HTERT RPE-1 (cell line): ENCODE measurements around the gene CCDC80.

ENCODE experiments used
- in situ Hi-C: fragments of 300-500 bp; cut with MboI; formaldehyde crosslinking; loops from 4 replicates; pipeline ENCODE4 v1.14.3; 2020; ENCODE audit warnings: low sequenced_read_pairs

CCDC80 gene

DNA sequence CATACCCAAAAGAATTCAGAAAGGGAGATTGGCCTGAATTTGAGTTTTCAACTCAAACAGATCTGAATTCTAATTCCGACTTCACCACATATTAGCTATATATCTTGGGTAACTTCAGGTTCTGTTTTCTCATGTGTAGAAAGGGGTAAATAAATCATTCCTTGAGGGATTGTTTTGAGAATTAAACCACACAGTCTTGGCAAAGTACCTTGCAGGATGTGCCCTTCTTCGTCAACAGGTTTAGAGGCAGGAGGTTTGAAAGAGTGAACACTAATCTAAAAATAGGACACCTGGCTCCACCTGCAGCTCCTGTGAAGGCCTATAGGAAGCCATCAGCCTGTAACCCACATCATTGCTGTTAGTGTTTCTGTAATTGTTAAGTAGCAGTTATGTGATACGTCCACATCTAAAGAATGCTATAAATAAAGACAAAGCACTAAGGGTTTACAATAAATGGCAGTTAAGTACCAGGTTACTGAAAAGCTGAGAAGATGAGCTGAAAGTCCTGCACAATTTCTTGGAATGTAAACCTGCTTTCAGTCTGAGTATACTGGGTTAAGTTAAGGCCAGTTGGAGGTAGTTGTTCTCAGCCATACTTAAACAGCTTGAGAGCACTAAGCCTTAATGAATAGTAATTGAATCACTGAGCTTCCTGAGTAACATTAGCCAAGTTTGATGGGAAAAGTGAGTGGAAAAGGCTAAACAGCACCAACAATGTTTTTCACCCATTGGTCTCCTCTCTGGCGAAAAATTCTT, 6.0 kb downstream of the CCDC80 start:
- in situ Hi-C loops: no loop called here

DNA sequence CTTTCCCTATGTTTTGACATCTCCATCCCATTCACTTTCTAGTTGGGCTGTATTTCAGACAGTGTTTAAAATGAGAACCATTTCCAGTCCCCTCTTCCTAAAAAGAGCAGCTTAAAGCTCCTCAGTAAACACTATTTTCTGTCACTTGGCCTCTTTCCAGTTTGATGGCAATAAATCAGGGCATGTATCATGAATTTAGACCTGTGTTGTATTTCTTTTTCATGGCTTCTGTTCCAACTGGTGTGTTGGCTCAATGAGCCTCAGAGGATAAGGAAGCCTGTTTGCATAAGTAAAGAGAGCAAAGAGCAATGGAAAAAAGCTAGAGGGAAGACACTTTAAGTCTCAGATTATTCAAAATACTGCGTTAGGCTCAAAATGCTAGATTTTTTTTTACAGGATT, 7.2 kb downstream of the CCDC80 start:
- in situ Hi-C loops: no loop called here

DNA sequence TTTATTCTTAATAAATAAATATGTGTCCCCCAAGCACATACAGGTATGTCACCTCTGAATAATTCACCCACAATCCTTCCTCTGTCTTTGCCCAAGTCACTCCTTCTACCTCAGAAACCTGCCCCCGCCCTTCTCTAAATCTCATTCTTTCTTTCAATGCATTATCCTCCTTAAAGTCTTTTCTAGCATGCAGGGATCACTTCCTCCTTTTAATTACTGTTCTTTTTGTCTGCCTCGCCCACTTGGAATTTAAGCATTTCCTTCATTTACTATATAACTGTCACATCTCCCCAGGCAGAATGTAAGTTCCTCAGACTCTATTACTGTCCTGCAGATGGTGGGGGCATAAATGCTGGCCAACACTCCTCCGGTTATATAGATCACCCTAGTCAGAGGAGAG, 7.8 kb downstream of the CCDC80 start:
- in situ Hi-C loops: no loop called here

DNA sequence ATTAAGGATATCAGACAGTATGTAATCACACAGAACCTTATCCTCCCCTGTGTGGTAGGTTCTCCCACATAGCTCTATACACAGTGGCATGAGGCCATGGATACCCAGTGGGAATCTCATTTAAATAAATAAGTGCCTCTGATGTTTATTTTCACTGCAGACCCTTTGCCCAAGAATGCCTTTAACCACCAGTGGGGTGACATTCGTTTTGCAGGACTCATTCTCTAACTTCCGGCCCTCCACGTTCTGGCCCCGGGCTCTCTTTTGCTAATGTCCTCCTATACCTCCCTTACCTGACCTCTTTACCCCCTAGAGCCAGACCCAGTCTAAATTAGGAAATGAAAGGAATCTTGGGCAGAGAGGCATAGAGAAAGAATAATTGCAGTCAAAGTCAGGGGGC, 8.3 kb downstream of the CCDC80 start:
- in situ Hi-C loops: no loop called here

DNA sequence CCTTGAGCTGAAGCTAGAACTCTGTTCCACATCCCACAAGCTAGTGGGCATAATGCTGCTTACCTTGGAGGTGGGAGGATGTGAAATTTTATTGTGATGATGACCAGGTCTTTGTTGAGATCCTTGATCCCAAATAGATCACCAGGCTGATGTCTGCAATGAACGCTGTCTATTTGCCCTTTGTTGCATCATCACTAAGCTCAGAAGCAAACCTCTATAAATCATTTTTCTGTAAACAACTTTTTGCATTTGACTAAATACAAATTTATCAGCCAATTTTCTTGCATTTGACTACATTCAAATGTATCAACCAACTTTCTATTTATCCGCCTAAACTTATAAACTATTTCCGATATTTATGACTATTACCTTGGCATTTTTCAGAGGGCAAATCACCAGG, 9.7 kb downstream of the CCDC80 start:
- in situ Hi-C loops: no loop called here

DNA sequence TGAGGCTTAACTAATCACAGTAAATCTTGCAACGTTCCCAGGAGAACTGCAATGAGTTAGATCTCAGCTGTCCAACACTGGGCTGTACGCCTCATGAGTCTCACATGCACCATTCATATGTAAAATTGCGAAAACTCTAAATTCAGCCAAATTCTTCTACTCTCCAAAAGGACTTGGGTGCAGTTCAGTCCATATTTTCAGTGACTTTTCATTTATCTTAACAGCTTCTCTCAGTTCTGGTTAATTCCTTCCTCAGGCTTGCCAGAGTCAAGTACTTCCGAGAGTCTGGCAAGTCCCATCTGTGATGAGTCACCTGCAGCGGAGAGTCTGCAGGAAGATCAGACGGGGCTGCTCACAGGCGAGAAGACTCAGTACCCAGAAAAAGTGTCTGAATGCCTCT, 11.5 kb downstream of the CCDC80 start:
- in situ Hi-C loops: no loop called here

DNA sequence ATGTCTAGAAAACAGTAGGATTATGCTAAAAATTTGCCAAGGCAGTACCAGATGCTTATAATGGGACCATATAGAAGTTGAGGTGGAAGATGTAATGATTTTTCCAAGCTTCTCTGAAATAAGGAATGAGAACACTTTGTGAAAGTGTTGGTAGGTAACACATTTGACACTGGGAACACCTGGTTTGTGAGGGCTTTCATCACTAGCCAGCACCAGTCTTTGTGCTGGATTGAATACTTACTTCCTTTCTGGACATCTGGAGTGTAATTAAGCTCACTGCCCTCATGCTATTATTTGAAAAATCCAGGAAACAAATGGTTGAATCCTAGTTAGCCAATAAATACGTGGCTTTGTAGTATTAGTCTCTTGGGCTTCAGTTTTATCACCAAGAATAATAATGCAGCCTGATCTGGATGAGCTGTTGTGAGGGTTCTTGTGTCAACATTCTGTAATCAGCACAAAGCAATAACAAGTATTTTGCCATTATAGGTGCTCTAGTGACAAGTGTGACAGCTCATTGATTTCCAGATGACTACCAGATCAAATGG, 12.9 kb downstream of the CCDC80 start:
- in situ Hi-C loops: no loop called here

DNA sequence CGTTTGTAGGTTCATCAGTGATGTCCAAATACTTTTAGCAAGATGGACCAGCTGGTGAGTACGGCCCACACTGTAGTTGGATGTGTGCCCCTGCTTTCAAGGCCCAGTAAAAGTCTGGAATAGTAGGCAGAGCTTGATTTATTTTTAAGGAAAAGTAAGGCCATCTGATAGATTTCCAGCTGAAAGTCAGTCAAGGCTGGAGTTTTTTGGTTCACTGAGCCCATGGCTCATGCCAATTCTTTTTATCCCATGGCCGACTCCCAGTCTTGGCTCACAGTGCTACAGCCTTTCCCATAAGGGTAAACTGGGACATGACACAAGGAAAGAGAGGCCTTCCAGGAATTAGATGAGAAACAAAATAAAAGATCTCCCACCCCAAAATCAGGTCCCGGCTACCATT, 13.5 kb downstream of the CCDC80 start:
- in situ Hi-C loops: no loop called here

DNA sequence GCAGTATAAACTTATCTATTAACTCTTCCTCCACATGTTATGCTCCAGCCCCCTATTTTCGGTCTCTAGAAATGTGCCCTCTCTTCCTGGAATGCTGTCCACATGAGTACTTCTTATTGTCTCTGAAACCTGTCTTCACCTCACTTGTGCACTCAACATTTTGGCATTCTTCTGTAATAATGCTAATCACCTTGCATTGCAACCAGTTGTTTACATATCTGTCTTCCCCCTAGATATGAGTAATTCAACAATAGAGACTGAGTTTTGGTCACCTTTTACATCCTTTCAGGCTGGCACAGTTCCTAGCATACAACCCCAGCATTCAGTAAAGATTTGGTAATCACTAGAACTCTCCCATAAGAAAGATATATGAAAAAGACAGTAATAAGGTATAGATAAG, 17.2 kb downstream of the CCDC80 start:
- in situ Hi-C loops: no loop called here

DNA sequence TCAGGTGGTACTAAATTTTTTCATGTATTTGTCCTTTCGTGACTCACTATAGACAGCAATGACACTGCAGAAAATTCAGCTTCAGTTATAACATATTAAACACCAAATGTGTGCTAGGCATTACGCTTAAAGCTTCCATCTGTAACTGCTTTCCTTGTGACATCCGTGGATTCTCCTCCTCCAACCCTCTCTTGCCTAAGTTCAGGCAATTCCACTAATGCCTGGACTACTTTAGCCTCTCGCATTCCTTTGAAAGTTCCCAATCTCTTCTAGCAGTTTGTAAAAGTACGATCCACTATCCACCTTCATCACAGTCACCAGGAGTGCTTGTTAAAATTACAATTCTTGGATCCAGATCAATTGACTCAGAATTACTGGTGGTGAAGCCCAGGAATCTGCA, 17.7 kb downstream of the CCDC80 start:
- in situ Hi-C loops: no loop called here

DNA sequence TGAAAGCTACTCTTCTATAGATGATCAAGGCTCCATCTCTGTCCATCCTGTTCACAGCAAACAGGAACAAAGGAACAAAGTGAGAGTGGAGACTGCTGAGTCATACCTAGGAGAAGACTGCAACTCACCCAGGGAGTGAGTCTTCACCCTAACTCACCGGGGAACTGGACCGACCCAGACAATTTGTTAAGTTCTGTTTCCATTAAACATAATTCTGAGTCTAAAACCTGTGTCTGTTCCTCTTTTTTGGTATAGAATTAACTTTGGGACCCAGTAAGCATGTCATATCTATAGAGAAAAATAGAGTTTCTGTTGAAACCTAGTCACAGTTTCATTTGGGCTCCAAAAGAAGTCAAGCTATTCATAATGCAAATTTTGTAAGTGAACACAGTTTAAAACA, 21.6 kb downstream of the CCDC80 start:
- in situ Hi-C loops: no loop called here

DNA sequence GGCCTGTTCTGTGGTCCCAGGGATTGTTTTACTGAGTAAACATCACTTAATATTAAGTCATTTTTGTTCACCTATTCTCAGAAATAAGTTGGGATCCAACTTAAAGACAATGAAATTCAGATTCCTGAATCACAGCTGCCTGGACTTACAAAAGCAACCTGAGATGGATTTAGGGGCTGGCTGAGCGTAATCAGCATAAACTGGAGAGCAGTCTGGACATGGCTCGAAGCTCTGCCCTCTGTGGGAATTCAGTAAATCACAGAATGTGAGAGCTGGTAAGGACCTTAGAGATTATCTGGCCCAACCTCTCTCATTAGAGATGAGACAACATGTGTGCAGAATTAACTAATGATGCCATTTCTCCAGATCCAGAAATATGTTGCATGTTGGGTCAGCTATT, 23.7 kb downstream of the CCDC80 start:
- in situ Hi-C loops: no loop called here

DNA sequence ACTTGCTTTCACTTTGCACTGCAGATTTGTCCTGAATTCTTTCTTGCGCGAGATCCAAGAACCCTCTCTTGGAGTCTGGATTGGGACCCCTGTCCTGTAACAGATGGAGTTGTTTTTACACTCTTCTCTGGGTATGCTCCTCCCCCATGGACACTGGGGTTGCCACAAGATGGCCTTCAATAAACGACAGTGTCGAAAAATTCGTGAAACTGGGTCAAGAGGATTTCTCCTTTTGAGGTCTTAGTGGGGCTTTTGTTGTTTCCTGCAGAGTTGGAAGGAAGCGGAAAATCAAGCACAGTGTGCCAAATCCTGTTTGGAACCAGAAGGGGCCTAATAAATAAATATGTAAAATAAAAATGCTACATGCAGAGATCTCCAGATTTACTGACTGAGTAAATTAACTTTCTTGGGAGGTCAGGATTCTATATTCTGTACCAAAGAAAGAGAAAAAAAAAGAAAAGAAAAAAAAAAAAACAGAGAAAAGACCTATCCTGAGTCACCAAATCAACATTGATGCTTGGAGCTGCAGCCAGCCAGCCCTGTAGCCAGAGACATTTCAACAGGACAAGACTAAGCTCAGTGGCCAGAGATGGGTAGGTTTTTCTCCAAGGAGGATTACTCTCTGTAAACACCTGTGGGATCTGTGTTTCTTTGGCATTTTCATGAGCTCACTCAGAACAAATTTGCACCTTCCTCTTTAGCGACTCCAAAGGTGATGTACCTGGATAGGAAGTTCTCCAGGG, 24.8 kb downstream of the CCDC80 start:
- in situ Hi-C loops: no loop called here

DNA sequence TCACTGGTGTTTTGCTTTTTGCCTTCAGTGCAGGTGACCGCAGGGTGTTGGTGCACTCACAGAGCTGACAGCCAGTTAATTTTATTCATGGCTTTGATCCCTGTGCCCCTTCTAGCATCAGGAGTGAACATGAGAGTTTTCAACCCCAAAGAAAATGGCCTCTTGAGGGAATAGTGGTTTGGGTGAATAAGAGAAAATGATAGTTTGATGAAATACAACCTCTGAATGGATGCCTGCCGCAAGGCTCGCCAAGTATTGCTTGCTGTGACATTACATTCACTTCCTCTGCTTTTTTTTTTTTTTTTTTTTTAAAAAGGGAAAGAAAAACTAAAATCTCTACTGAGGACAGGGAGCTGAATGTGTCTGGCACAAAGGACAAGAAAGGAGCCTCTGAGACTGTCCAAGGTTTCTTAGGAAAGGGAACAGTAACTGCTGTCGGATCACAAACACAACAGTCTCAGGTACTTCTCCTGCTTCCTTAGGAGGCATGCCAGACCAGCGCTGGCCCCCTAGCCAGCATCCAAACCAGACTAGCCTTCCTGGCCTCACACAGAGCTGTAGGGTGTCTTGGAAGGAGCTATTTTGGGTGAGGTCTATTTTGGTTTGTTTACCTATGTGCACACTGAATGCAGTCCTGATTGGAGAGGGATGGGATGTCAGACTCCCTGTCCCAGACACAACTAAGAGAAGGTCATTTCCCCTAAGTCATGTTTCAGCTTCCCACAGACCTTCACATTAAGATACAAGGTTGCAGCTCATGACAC, 29.0 kb downstream of the CCDC80 start:
- in situ Hi-C loops: no loop called here

DNA sequence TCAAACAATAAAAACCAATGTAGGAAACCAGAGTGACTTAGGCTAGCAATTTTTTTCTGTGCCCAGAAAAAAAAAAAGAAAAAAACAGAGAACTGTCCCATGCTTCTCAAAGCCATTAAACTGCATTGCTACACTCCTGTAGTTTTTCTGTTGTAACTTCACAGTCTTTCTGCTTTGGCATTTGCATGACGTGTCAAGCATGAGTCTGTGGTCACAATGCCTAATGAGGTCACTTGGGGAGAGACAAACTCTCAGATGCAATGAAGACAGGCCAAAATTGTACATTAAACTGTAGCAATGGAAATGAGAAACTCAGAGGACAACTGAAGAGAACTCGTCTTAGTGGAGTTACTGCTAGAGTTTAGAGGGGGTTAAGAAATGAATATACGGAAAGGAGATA, 30.8 kb downstream of the CCDC80 start:
- in situ Hi-C loops: no loop called here

DNA sequence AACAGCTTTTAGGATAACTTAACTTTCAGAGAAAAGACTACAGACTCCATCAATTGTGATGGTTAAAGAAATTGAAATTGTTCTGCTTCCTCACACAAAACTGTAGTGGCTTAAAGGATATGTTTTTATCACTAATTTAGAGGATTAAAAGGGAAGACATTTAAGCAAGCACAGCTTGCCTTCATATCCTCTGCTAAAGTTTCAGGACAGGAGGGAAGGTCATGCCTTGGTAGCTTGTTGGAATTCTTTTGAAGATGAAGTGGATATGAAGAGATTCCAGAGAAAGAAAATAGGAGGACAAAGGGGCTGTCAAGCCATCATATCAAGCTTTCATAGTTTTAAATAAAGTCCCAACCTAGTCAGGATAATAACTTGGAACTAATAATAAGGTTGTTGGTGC, 33.1 kb downstream of the CCDC80 start:
- in situ Hi-C loops: no loop called here

DNA sequence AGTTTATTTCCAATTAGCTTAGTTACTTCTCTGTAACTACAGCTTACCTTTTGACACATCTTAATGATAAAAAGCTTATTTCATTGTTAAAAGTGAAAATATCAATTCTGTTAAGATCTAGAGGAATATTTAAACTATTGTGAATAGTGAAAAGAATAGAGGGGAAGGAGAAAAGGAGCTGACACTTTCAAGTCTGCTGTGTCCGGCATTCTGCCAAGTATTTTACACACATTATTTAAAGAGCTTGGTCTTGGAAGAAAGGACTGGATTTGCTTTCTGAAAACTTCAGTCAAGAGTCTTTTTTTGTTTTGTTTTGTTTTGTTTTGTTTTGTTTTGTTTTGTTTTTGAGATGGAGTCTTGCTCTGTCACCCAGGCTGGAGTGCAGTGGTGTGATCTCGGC, 34.8 kb downstream of the CCDC80 start:
- in situ Hi-C loops: no loop called here

DNA sequence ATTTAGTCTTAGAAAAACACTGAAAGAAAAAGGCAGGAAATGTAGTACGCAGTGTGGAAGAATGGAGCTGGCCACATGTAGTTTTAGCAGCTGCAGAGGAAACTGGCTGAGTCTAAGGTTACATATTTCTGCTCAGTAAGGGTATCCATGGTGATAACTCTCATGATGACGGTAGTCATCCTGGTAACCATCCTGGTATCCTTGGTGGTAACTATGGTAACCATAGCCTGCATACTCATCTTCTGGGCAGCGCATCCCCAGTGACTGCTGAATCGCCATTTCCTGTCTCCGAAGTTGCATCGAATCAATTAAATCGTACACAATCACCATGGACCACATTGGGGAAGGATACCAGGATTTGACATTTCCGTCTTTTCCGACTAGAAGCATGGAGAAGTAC, 35.7 kb downstream of the CCDC80 start:
- in situ Hi-C loops: no loop called here

DNA sequence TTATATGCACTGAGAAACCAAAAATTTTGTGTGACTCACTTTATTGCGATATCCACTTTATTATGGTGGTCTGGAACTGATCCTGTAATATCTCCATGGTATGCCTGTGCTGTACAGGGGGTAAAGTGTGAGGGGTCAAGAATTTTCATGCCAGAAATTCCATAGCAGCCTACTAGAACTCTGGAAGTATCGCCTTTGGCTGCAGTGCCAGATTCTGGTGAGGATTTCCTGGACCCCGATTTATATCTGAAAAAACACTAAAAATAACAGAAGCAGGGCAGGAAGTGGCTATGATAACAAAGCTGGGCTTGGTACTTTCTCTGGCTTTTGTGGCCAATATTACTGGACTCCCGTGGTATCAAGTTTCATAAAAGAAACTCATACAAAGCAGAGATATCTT, 36.4 kb downstream of the CCDC80 start:
- in situ Hi-C loops: no loop called here

DNA sequence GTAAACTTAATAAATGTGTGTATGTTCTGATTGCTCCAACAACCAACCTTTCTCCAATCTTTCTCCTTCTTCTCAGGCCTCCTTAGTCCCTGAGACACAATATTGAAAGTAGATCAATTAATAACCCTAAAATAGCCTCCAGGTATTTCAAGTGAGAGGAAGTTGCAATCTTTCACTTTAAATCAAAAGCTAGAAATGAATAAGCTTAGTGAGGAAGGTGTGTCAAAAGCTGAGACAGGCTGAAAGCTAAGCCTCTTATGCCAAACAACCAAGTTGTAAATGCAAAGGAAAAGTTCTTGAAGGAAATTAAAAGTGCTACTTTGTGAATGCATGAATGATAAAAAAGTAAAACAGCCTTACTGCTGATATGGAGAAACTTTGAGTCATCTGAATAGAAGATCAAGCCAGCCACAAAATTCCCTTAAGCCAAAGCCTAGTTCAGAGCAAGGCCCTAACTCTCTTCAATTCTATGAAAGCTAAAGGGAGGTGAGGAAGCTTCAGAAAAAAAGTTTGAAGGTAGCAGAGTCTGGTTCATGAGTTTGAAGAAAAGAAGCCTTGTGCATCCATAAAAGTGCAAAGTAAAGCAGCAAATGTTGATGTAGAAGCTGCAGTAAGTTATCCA, 38.6 kb downstream of the CCDC80 start:
- in situ Hi-C loops: no loop called here

DNA sequence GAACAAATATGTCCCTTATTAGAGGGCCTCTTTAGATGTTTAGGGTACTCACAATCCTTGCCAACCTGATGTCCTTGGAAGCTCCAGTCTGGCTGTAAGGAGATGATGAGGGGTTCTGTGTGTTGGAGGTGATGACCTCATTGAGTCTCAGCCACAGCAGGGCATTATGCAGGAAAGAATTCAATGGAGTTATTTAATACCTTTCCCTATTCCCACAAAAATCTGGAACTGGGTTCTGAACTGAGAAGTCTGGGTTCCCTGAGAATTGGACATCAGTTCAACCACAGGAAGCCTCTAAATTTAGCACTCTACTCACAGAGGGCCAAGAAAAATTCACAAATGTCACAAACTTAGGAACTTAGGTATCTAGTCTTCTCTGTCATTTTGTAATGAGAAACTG, 42.2 kb downstream of the CCDC80 start:
- in situ Hi-C loops: no loop called here
